Right lung (tissue), 10 donors: ENCODE measurements around the gene TBC1D25. TPM values are rescaled to one million over a fixed set of nuclear protein-coding genes. Genes with fewer than 3 reads are reported as not detected.

Experiments
- DNase-seq, 2 donors: peaks; one replicate each; pipeline ENCODE4 v3.0.0-alpha.2; 2013
- long read RNA-seq, 8 donors: transcript quantifications; one replicate each; lab custom pipeline, GENCODE V29; 2026
- polyA plus RNA-seq, 5 donors: library from polyadenylated mRNA; unstranded; fragments of 120-200 nt; gene quantifications; one replicate each; pipeline versions ENCODE4 v1.2.1 to v1.2.3, GENCODE V29; 2013; ENCODE audit warnings: inconsistent platforms in 1 of 5, low replicate concordance in 1 of 5; ENCODE audit not compliant: insufficient read length in 5 of 5, insufficient read depth in 1 of 5

The TBC1D25 gene, protein sequence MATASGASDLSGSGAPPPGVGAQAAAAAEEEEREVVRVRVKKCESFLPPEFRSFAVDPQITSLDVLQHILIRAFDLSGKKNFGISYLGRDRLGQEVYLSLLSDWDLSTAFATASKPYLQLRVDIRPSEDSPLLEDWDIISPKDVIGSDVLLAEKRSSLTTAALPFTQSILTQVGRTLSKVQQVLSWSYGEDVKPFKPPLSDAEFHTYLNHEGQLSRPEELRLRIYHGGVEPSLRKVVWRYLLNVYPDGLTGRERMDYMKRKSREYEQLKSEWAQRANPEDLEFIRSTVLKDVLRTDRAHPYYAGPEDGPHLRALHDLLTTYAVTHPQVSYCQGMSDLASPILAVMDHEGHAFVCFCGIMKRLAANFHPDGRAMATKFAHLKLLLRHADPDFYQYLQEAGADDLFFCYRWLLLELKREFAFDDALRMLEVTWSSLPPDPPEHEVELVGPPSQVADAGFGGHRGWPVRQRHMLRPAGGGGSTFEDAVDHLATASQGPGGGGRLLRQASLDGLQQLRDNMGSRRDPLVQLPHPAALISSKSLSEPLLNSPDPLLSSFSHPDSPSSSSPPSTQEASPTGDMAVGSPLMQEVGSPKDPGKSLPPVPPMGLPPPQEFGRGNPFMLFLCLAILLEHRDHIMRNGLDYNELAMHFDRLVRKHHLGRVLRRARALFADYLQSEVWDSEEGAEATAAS
- 10 to 100 TPM in 2 of 5 donors, 1 to 10 TPM in 3; 8.0 to 11.8 (median 9.6) TPM for polyA plus RNA-seq
- long read RNA-seq, donor 1, full-length matches to known transcripts: 3 of 3 reads
- long read RNA-seq, donor 1, partial matches to known transcripts: 0 of 3 reads
- long read RNA-seq, donor 1, other reads (novel, unspliced or antisense): 0 of 3 reads
- long read RNA-seq, donor 2: 0 reads
- long read RNA-seq, donor 3, full-length matches to known transcripts: 3 of 3 reads
- long read RNA-seq, donor 3, partial matches to known transcripts: 0 of 3 reads
- long read RNA-seq, donor 3, other reads (novel, unspliced or antisense): 0 of 3 reads
- long read RNA-seq, donor 4, full-length matches to known transcripts: 1 of 1 reads
- long read RNA-seq, donor 4, partial matches to known transcripts: 0 of 1 reads
- long read RNA-seq, donor 4, other reads (novel, unspliced or antisense): 0 of 1 reads
- long read RNA-seq, donor 5, full-length matches to known transcripts: 3 of 3 reads
- long read RNA-seq, donor 5, partial matches to known transcripts: 0 of 3 reads
- long read RNA-seq, donor 5, other reads (novel, unspliced or antisense): 0 of 3 reads
- long read RNA-seq, donor 6, full-length matches to known transcripts: 3 of 3 reads
- long read RNA-seq, donor 6, partial matches to known transcripts: 0 of 3 reads
- long read RNA-seq, donor 6, other reads (novel, unspliced or antisense): 0 of 3 reads
- long read RNA-seq, donor 7, full-length matches to known transcripts: 3 of 3 reads
- long read RNA-seq, donor 7, partial matches to known transcripts: 0 of 3 reads
- long read RNA-seq, donor 7, other reads (novel, unspliced or antisense): 0 of 3 reads
- long read RNA-seq, donor 8, full-length matches to known transcripts: 2 of 2 reads
- long read RNA-seq, donor 8, partial matches to known transcripts: 0 of 2 reads
- long read RNA-seq, donor 8, other reads (novel, unspliced or antisense): 0 of 2 reads

DNA sequence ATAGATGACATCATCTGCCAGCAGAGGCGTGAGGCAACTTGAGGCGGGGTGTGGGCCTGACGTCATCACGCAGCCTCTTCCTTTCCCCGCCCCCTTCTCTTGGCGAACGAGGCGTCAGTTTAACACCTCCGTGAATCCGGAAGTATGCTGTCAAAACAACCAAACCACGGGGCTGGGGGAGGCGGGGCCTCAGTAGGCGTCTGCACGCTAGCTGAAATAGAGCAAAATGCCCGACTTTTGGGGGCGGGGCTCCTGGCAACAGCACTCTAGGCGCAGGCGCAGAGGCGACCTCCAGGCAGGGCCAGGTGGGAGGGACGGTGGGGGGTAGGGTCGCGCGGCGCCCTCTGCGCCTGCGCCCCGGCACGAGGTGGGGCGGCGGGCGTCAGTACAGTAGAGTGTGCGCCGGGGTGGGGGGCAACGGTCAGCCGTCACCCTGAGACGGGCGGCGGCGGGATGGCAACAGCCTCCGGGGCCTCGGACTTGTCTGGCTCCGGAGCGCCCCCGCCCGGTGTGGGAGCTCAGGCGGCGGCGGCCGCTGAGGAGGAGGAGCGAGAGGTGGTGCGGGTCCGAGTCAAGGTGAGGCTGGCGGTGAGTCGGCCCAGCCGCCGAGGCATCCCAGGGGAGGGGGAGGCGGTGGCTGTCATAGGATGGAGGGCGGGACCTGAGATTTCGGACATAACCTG is at the start of gene TBC1D25:
TSS of gene TBC1D25 (plus strand) at position 370 of the 683 bp plus-strand sequence. CDS start at position 454, 84 bp downstream.
- DNase-seq: peak; percentile 94 to 96

DNA sequence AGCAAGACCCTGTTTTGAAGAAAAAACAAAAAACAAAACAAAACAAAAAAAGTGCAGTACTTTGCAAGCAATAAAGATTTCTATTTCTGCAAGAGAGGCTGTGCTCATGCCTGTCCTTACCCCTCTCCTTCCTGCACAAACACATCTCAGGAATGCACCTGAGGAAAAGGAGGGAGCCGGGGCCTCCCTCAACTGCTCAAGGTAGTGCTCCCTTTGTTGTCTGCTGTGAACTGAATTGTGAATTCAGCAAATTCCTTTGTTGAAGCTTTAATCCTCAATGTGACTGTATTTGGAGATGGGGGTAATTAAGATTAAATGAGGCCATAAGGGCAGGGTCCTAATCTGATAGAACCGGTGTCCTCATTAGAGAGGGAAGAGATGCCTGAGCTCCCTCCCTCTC is 49.6 kb upstream of the TBC1D25 start:
- no peak for DNase-seq

DNA sequence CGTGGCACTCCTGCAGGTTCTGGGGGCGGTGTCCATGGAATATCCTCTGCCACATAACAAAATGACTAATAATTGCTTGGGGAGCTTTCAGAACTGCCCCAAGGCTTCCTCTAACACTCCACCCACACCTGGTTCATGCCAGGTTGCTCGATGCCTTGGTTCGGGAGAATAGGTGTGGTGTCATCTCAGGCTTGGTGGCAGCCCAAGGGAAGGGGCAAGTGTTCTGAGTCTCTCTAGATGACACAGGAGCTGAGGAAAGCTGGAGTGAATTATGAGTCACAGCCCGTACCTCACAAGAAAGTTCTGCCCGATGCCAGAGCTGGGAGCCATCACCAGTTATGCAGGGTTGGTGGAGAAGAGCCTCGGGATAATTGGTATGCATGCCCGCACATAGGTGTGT is 48.9 kb upstream of the TBC1D25 start:
- no peak for DNase-seq

DNA sequence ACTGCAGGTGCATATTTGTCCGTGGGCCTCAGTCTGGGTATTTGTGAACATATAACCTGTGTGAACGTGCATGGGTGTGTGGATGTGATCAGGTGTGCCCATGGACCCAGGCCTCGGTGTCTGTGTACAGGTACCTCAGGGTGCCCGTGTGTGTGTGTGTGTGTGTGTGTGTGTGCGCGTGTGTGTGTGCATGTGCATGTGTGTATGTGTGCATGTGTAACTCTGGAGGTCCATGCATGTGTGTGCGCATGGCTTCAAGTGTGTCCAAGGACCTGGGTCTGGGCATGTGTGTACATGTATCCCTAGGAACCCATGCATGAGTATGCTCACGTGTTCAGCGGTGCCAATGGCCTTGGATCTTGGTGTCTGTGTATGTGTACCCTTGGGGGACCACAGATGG is 47.7 kb upstream of the TBC1D25 start:
- DNase-seq: no peak

- no peak for DNase-seq
Observed at GRCh38 chrX:48492293-48492910, 47.1 kb upstream of the TBC1D25 start.

DNA sequence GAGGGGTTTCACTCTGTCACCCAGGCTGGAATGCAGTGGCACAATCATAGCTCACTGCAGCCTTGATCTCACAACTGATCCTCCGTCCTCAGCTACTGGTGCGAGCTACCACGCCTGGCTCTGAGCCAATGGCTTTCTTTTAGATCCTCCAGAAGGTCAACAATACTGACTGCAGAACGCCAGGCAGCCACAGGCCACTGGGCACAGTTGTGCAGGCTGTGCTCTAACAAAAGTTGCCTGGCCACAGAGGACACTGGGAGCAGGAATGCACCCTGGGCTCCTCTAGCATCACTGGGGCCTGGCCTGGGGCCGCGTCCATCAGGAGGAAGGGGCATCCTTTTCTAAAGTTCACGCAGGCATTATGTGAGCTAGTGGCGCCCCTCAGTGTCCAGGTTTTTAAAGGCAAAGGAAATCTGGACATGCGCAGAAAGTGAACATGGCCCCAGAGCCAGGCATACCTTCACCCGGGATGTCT is 45.6 kb upstream of the TBC1D25 start:
- DNase-seq: no peak

- DNase-seq: no peak
Observed at GRCh38 chrX:48496660-48497059, 42.9 kb upstream of the TBC1D25 start.

DNA sequence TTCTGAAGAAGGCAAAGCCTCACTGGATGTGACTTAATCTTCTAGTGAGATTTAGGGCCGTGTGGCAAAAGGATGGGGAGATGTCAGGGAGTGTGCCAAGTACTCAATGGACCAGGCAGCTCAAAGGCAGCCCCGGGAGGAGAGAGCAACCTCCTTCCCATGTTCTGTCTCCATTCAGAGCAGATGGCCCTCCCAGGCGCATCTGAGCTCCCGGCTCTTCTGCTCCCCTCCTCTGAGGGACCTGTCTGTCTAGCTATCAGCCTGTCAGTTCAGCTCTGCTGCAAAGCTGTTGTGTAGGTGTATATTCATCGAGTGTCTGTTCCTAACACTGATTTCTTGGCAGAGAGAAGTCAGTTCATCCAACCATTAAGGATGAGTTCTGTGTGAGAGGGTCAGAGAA is 41.6 kb upstream of the TBC1D25 start:
- DNase-seq: no peak

DNA sequence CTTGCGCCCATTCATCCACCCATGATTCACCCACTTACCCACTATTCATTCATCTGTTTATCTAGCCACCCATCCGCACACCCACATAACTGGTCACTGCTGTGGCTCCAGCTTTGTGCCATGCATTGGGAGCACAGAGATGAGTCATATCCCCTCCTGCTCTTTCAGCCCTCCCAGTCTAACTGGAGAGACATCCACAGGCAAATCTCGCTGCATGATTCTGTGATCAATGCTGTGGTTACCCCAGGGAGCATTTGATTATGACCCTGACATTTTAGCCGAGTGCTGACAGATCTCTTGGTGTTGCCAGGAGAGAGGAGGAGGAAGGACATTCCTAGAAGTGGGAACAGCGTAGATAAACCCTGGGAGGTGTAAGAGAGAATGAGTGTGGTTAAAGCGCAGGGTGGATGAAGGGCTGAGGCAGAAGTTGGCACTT is 41.1 kb upstream of the TBC1D25 start:
- DNase-seq: no peak

DNA sequence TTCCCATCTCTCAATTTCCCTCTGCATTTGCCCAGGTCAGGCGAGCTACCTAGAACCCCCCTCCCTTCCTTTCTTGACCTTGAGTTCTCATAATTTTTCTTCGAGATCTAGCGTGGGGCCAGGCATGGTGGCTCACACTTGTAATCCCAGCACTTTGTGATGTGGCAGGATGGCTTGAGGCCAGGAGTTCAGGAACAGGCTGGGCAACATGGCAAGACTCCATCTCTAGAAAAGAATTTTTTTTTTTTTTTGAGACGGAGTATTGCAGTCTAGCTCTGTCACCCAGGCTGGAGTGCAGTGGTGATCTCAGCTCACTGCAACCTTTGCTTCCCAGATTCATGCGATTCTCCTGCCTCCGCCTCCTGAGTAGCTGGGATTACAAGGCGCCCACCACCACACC is 35.3 kb upstream of the TBC1D25 start:
- DNase-seq: no peak

DNA sequence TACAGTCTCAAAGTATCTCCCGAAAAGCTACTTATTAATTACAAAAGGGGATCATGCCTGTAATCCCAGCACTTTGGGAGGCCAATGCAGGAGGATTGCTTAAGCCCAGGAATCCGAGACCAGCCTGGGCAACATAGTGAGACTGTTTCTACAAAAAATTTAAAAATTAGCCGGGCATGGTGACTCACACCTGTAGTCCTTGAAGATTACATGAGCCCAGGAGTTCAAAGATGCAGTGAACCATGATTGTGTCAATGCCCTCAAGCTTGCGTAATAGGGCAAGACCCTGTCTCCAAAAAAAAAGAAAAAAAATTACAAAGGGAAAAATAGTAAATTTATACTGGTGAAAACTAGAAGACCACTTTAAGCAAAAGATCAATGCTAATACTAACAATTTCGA is 34.0 kb upstream of the TBC1D25 start:
- no peak for DNase-seq

DNA sequence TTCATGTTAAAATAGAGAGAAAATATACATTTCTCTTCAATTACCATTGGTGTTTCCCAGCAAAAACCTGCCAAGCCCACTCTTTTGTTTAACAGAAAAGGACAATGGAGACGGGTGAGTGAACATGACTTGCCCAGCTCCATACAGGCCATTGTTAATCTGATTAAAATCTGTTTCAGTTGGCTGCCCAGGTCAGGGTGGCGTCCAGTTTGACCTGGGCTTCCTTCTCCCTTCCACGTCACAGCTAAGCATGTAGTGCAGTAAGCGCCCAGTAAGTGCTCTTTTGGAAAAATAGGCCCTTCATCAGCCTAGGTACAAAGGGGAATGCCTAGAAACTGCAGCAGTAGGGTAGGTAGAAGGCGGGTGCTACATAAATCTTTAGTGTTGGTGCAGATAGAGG is 32.3 kb upstream of the TBC1D25 start:
- no peak for DNase-seq

- peak; percentile 52 to 60 for DNase-seq
Observed at GRCh38 chrX:48508400-48509244, 30.9 kb upstream of the TBC1D25 start, which contains the start of gene PORCN. TSS of gene PORCN (plus strand) at chrX:48508992. CDS start at chrX:48509821, 829 bp downstream.

DNA sequence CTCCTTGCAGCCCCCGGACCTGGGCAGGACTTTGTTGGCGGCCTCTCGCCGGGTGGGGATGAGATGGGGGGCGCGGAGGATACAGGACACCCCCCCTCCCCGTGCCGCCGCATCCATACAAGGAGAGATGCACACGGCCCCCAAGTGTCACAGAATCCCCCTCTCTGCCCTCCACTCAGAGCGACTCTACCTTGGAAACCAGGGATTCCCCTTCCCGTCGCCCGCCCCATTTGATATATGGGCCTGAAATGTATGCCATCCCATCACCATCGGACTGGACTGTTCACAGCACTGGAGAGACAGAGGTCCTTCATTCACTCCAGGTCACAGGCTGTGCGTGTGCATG is 30.3 kb upstream of the TBC1D25 start:
- no peak for DNase-seq

DNA sequence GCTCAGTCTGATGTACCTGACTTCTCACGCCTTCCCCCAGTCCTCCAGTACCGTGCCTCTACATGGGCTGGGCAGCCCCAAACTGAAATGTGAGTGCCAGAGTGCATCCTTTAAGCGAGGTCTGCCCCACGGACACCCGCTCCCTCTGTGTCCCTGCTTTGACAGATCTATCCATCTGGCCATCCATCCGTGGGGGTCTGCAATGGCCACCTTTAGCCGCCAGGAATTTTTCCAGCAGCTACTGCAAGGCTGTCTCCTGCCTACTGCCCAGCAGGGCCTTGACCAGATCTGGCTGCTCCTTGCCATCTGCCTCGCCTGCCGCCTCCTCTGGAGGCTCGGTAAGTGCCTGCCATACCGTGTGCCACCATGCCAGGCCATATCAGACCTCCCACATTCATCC is 29.9 kb upstream of the TBC1D25 start:
- no peak for DNase-seq

GRCh38 chrX:48511560-48511959 is 28.0 kb upstream of the TBC1D25 start:
- DNase-seq: no peak

- DNase-seq: no peak
Observed at GRCh38 chrX:48512371-48512935, 27.1 kb upstream of the TBC1D25 start.

DNA sequence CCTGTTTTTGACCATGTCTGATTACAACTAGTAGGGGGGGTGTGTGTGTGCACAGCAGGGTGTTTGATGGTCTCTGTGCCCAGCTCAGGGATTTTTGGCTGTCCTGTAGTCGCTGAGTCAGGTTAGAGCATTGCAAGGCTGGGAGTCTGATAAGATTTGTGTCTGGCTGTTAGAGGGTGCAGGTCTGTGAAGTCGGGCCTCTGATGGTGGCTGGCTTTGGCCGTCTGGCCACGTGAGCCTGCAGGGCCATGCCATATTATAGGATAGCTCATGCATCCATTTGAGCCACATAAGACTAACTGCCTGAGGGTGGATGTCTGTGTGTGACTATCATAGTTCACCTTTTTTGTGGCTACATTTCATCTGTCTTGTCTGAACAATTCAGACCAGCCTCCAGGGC is 25.8 kb upstream of the TBC1D25 start:
- DNase-seq: no peak
